C4-2B (cell line): ENCODE data around the gene APIP.

Source experiments
- CTCF ChIP-seq: fragments of 450-650 bp; conservative IDR thresholded peaks from 2 replicates; pipeline ENCODE4 v1.5.1; 2017; ENCODE audit warnings: mild to moderate bottlenecking
- ZFX ChIP-seq: fragments of 450-650 bp; IDR thresholded peaks from 2 replicates; pipeline ENCODE4 v1.6.1; 2017

DNA sequence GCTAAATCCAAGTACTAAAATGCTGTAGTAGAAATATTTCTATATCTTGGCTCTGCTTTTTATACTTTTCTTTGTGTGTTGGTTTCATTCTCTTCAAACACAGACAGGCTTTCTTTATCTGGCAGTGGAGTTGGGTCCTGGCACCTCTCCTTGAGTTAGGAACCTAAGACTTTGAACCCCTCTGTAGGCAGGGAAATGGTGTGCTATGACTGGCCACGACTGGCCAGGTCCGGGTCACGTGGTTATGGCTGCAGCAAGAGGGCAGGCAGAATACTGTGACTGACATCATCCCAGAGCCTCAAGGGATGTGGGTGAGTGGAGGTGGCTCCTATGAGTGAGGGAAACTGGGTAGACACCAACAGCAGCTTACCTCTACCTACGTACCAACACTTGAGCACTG lies 42.0 kb downstream of the APIP start:
- TF ChIP-seq CTCF (no peak), ZFX (no peak)
